GM12878 (cell line): Measurements from ENCODE around the gene S1PR2.

ENCODE experiments used
- CEBPB ChIP-seq, 2 experiments: fragments of 150-350 bp in 1 of 2; IDR thresholded peaks; 2 replicates each; pipeline ENCODE4 v1.6.1; 2012 to 2014; ENCODE audit warnings: low read depth in 2 of 2, low read length in 2 of 2, borderline replicate concordance in 1 of 2, inconsistent platforms in 1 of 2
- CREB1 ChIP-seq: IDR thresholded peaks from 2 replicates; pipeline ENCODE4 v1.6.1; 2012; ENCODE audit warnings: low read depth, mild to moderate bottlenecking, inconsistent platforms
- GABPA ChIP-seq: IDR thresholded peaks from 2 replicates; pipeline ENCODE4 v1.6.1; 2014; ENCODE audit warnings: antibody characterized with exemption, low read depth, mild to moderate bottlenecking, inconsistent platforms
- MTA3 ChIP-seq: IDR thresholded peaks from 2 replicates; pipeline ENCODE4 v1.6.1; 2012; ENCODE audit warnings: low read length, inconsistent platforms, borderline replicate concordance
- POLR2AphosphoS5 ChIP-seq: IDR thresholded peaks from 2 replicates; pipeline ENCODE4 v1.6.1; 2011; ENCODE audit warnings: mild to moderate bottlenecking, low read length, inconsistent platforms
- RFX5 ChIP-seq: IDR thresholded peaks from 2 replicates; pipeline ENCODE4 v1.6.1; 2011; ENCODE audit warnings: low read depth, low read length, improper control_type of control experiment
- SP1 ChIP-seq: IDR thresholded peaks from one replicate; pipeline ENCODE4 v1.6.1; 2011; ENCODE audit warnings: low read depth, low read length
- TCF12 ChIP-seq: IDR thresholded peaks from 2 replicates; pipeline ENCODE4 v1.6.1; 2011; ENCODE audit warnings: low read depth, mild to moderate bottlenecking, low read length
- TF ChIP-seq, protein P1 (sequence below), 3 experiments: IDR thresholded peaks in 2 of 3; conservative IDR thresholded peaks in 1 of 3; 2 replicates each; pipeline ENCODE4 v1.5.1; 2011; ENCODE audit warnings: low read depth in 3 of 3, low read length in 3 of 3, mild to moderate bottlenecking in 3 of 3, control low read depth in 2 of 3, moderate library complexity in 2 of 3, inconsistent platforms in 1 of 3, mixed read lengths in 1 of 3; ENCODE audit not compliant: control insufficient read depth in 2 of 3, insufficient read depth in 1 of 3; ENCODE audit errors: extremely low read depth in 1 of 3
- TF ChIP-seq, protein P2 (sequence below): fragments of 450-650 bp; IDR thresholded peaks from 2 replicates; pipeline ENCODE4 v1.6.1; 2018; ENCODE audit warnings: mild to moderate bottlenecking, low read depth, moderate library complexity; ENCODE audit not compliant: partially characterized antibody

DNA sequence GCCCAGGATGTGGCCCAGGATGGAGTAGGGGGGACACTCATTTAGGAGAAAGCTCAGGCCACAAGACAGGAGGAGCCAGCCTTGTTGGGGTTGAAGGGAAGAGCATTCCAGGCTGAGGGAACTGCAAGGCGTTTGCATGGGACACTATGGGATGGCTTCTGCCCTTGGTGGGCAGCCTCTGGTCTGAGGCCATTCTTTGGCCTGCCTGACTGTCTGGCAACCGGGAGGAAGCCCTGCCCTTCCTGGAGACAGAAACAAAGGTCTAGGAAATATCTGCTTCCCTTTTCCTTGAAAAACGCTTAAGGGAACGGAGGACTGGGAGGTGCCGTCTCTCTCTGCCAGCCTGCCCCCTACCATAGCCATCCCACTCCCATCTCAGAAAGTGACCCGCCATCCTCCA, 36.9 kb upstream of the S1PR2 start:
- TF ChIP-seq GABPA (no peak), MTA3 (no peak), TCF12 (no peak), CREB1 (no peak), SP1 (no peak), POLR2AphosphoS5 (no peak), RFX5 (no peak), CEBPB (IDR thresholded peaks at IDR 0.05; ENCODE audit: borderline replicate concordance in 1 of 2, low read depth in 2 of 2, low read length in 2 of 2) (no peak)
- TF ChIP-seq, protein P1, sequence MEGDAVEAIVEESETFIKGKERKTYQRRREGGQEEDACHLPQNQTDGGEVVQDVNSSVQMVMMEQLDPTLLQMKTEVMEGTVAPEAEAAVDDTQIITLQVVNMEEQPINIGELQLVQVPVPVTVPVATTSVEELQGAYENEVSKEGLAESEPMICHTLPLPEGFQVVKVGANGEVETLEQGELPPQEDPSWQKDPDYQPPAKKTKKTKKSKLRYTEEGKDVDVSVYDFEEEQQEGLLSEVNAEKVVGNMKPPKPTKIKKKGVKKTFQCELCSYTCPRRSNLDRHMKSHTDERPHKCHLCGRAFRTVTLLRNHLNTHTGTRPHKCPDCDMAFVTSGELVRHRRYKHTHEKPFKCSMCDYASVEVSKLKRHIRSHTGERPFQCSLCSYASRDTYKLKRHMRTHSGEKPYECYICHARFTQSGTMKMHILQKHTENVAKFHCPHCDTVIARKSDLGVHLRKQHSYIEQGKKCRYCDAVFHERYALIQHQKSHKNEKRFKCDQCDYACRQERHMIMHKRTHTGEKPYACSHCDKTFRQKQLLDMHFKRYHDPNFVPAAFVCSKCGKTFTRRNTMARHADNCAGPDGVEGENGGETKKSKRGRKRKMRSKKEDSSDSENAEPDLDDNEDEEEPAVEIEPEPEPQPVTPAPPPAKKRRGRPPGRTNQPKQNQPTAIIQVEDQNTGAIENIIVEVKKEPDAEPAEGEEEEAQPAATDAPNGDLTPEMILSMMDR (IDR thresholded peaks at IDR 0.05 in 2 of 3, conservative IDR thresholded peaks at IDR 0.05 in 1 of 3; ENCODE audit: control insufficient read depth in 2 of 3, extremely low read depth in 1 of 3, insufficient read depth in 1 of 3, low read depth in 3 of 3, low read length in 3 of 3), result no peak
- TF ChIP-seq, protein P2, sequence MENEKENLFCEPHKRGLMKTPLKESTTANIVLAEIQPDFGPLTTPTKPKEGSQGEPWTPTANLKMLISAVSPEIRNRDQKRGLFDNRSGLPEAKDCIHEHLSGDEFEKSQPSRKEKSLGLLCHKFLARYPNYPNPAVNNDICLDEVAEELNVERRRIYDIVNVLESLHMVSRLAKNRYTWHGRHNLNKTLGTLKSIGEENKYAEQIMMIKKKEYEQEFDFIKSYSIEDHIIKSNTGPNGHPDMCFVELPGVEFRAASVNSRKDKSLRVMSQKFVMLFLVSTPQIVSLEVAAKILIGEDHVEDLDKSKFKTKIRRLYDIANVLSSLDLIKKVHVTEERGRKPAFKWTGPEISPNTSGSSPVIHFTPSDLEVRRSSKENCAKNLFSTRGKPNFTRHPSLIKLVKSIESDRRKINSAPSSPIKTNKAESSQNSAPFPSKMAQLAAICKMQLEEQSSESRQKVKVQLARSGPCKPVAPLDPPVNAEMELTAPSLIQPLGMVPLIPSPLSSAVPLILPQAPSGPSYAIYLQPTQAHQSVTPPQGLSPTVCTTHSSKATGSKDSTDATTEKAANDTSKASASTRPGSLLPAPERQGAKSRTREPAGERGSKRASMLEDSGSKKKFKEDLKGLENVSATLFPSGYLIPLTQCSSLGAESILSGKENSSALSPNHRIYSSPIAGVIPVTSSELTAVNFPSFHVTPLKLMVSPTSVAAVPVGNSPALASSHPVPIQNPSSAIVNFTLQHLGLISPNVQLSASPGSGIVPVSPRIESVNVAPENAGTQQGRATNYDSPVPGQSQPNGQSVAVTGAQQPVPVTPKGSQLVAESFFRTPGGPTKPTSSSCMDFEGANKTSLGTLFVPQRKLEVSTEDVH, result no peak
